Esophagus muscularis mucosa (tissue), 4 donors: ENCODE measurements around the gene MBD5.

Experiments used
- EP300 ChIP-seq: sonication (generic); formaldehyde crosslinking; IDR thresholded peaks from one replicate; pipeline ENCODE4 v1.6.1; 2017; ENCODE audit warnings: antibody characterized with exemption
- POLR2A ChIP-seq: fragments of 450-650 bp; IDR thresholded peaks from one replicate; pipeline ENCODE4 v1.6.1; 2017; ENCODE audit warnings: antibody characterized with exemption, moderate library complexity, mild to moderate bottlenecking, low read depth
- POLR2AphosphoS5 ChIP-seq, 2 donors: sonication (generic); formaldehyde crosslinking; IDR thresholded peaks; one replicate each; pipeline ENCODE4 v1.6.1; 2017; ENCODE audit warnings: antibody characterized with exemption in 2 of 2
- TF ChIP-seq, protein P1 (sequence below), 3 experiments: fragments of 200-600 bp in 2 of 3; fragments of 450-650 bp in 1 of 3; sonication (generic) in 2 of 3; IDR thresholded peaks; one replicate each; pipeline ENCODE4 v1.5.1; 2017 to 2019; ENCODE audit warnings: antibody characterized with exemption in 3 of 3, mild to moderate bottlenecking in 2 of 3, moderate library complexity in 1 of 3

- TF ChIP-seq, protein P1, sequence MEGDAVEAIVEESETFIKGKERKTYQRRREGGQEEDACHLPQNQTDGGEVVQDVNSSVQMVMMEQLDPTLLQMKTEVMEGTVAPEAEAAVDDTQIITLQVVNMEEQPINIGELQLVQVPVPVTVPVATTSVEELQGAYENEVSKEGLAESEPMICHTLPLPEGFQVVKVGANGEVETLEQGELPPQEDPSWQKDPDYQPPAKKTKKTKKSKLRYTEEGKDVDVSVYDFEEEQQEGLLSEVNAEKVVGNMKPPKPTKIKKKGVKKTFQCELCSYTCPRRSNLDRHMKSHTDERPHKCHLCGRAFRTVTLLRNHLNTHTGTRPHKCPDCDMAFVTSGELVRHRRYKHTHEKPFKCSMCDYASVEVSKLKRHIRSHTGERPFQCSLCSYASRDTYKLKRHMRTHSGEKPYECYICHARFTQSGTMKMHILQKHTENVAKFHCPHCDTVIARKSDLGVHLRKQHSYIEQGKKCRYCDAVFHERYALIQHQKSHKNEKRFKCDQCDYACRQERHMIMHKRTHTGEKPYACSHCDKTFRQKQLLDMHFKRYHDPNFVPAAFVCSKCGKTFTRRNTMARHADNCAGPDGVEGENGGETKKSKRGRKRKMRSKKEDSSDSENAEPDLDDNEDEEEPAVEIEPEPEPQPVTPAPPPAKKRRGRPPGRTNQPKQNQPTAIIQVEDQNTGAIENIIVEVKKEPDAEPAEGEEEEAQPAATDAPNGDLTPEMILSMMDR (IDR thresholded peaks at IDR 0.05) = no peak
- TF ChIP-seq EP300 (no peak), POLR2A (no peak), POLR2AphosphoS5 (IDR thresholded peaks at IDR 0.05) (no peak)
Observed at GRCh38 chr2:148540022-148540421, 519.1 kb downstream of the MBD5 start.
